HCT116 (cell line): ENCODE measurements around the gene RPL7A. TPM values are rescaled to one million over a fixed set of nuclear protein-coding genes. Genes with fewer than 3 reads are reported as not detected.

ENCODE experiments used
- ATAC-seq: fragments of 200-7000 bp; cut with Tn5 transposase; 2 replicates; pipeline ENCODE4 v1.9.1; 2020; ENCODE audit warnings: mild to moderate bottlenecking, moderate library complexity
- BruUV-seq: library from RNA; stranded (reverse); fragments of 400-500 nt; replicated peaks from 2 replicates; lab custom pipeline; 2021; lab: Mats Ljungman, UMichigan
- CTCF ChIA-PET: fragments of 300-600 bp; sonication (Branson Sonifier 250); formaldehyde crosslinking; loops from one replicate; lab custom pipeline; 2021; ENCODE audit warnings: antibody characterized with exemption; lab: Charles Lee
- POLR2A ChIA-PET: fragments of 300-600, 350-600 bp; sonication (Branson Sonifier 250); formaldehyde crosslinking; loops from one replicate; lab custom pipeline; 2021; ENCODE audit warnings: antibody characterized with exemption; lab: Charles Lee
- RAD21 ChIA-PET, 2 experiments: fragments of 300-600 bp; sonication (Branson Sonifier 250); formaldehyde crosslinking; loops; one replicate each; lab custom pipeline; 2023; ENCODE audit warnings: low total read pairs in 2 of 2; ENCODE audit not compliant: uncharacterized antibody in 2 of 2, unreplicated experiment in 2 of 2, low non-redundant PET in 1 of 2; lab: Charles Lee
- DNase-seq: peaks from one replicate; pipeline ENCODE4 v3.0.0-alpha.2; 2010; ENCODE audit warnings: low read depth, low spot score
- H2AFZ ChIP-seq: fragments of 200-600 bp; shearing (Covaris generic), sonication (generic); 2 replicates; pipeline ENCODE4 v1.6.1; 2017; ENCODE audit warnings: low read depth, mixed run types, mixed read lengths, antibody characterized with exemption, low read length; ENCODE audit not compliant: poor library complexity, severe bottlenecking
- H3K27ac ChIP-seq: 2 replicates; pipeline ENCODE4 v1.5.1; 2012; ENCODE audit warnings: low read depth, low read length
- H3K27me3 ChIP-seq: fragments of 200-600 bp; sonication (generic); 2 replicates; pipeline ENCODE4 v1.6.1; 2016; ENCODE audit warnings: mixed run types, low read length, mixed read lengths; ENCODE audit not compliant: insufficient read depth
- H3K36me3 ChIP-seq, 2 experiments: fragments of 200-500 bp in 1 of 2; fragments of 200-600 bp in 1 of 2; sonication (Bioruptor generic) in 1 of 2; sonication (generic) in 1 of 2; 2 replicates each; pipeline versions ENCODE4 v1.5.1 to v1.6.1; 2014 to 2016; ENCODE audit warnings: low read length in 2 of 2, inconsistent platforms in 1 of 2, mixed read lengths in 1 of 2, mixed run types in 1 of 2; ENCODE audit not compliant: insufficient read depth in 2 of 2, control insufficient read depth in 1 of 2
- H3K4me1 ChIP-seq, 2 experiments: fragments of 200-600 bp in 1 of 2; sonication (generic) in 1 of 2; 2 replicates each; pipeline versions ENCODE4 v1.5.1 to v1.6.1; 2012 to 2017; ENCODE audit warnings: low read length in 2 of 2, inconsistent platforms in 1 of 2, mild to moderate bottlenecking in 1 of 2, mixed read lengths in 1 of 2, mixed run types in 1 of 2, moderate library complexity in 1 of 2; ENCODE audit not compliant: insufficient read depth in 2 of 2, control insufficient read depth in 1 of 2
- H3K4me2 ChIP-seq: fragments of 200-600 bp; sonication (generic); 2 replicates; pipeline ENCODE4 v1.6.1; 2017; ENCODE audit warnings: mixed run types, low read length, mixed read lengths
- H3K4me3 ChIP-seq, 2 experiments: fragments of 200-600 bp in 1 of 2; sonication (generic) in 1 of 2; replicated peaks in 1 of 2; 2 replicates each; pipeline ENCODE4 v1.5.1; 2011 to 2016; ENCODE audit warnings: low read length in 2 of 2, control low read depth in 1 of 2, low read depth in 1 of 2, mild to moderate bottlenecking in 1 of 2, mixed read lengths in 1 of 2, mixed run types in 1 of 2
- H3K79me2 ChIP-seq: fragments of 200-600 bp; sonication (generic); 2 replicates; pipeline ENCODE4 v1.6.1; 2017; ENCODE audit warnings: mild to moderate bottlenecking, mixed run types, low read length, moderate library complexity, mixed read lengths; ENCODE audit not compliant: insufficient read depth
- H3K9ac ChIP-seq: fragments of 200-600 bp; sonication (generic); 2 replicates; pipeline ENCODE4 v1.6.1; 2016; ENCODE audit warnings: low read length, mixed read lengths
- H3K9me2 ChIP-seq: fragments of 200-600 bp; sonication (generic), shearing (Covaris generic); 2 replicates; pipeline ENCODE4 v1.6.1; 2017; ENCODE audit warnings: mixed run types, mild to moderate bottlenecking, moderate library complexity; ENCODE audit not compliant: insufficient read depth
- H3K9me3 ChIP-seq, 2 experiments: fragments of 200-500 bp in 1 of 2; fragments of 200-600 bp in 1 of 2; sonication (Bioruptor generic) in 1 of 2; sonication (generic) in 1 of 2; 2 replicates each; pipeline ENCODE4 v1.6.1; 2014 to 2017; ENCODE audit warnings: low read length in 2 of 2, mixed read lengths in 2 of 2, inconsistent platforms in 1 of 2, low read depth in 1 of 2, mild to moderate bottlenecking in 1 of 2, mixed run types in 1 of 2, moderate library complexity in 1 of 2; ENCODE audit not compliant: control insufficient read depth in 1 of 2, insufficient read depth in 1 of 2
- H4K20me1 ChIP-seq: fragments of 200-600 bp; sonication (generic), shearing (Covaris generic); 2 replicates; pipeline ENCODE4 v1.6.1; 2017; ENCODE audit warnings: mixed run types, mild to moderate bottlenecking, moderate library complexity; ENCODE audit not compliant: insufficient read depth
- CBX3 ChIP-seq: IDR thresholded peaks from 2 replicates; pipeline ENCODE4 v1.6.1; 2012; ENCODE audit warnings: low read depth
- CEBPB ChIP-seq: IDR thresholded peaks from 2 replicates; pipeline ENCODE4 v1.6.1; 2012; ENCODE audit warnings: low read depth
- EGR1 ChIP-seq: IDR thresholded peaks from 2 replicates; pipeline ENCODE4 v1.6.1; 2012; ENCODE audit warnings: low read depth
- ELF1 ChIP-seq: IDR thresholded peaks from 2 replicates; pipeline ENCODE4 v1.6.1; 2012; ENCODE audit warnings: low read depth, borderline replicate concordance
- EZH2 ChIP-seq: fragments of 200-600 bp; sonication (generic); IDR thresholded peaks from 2 replicates; pipeline ENCODE4 v1.6.1; 2017; ENCODE audit warnings: antibody characterized with exemption, mixed run types
- EZH2phosphoT487 ChIP-seq: fragments of 200-600 bp; IDR thresholded peaks from 2 replicates; pipeline ENCODE4 v1.6.1; 2018; ENCODE audit warnings: antibody characterized with exemption, borderline replicate concordance
- FOSL1 ChIP-seq: IDR thresholded peaks from 2 replicates; pipeline ENCODE4 v1.6.1; 2012; ENCODE audit warnings: low read depth
- JUND ChIP-seq: IDR thresholded peaks from 2 replicates; pipeline ENCODE4 v1.6.1; 2012
- POLR2A ChIP-seq: IDR thresholded peaks from 2 replicates; pipeline ENCODE4 v1.7.0; 2011; ENCODE audit warnings: borderline replicate concordance; ENCODE audit not compliant: insufficient read depth, insufficient read length; ENCODE audit errors: extremely low read depth
- POLR2AphosphoS5 ChIP-seq: IDR thresholded peaks from 2 replicates; pipeline ENCODE4 v1.6.1; 2011; ENCODE audit warnings: mild to moderate bottlenecking, low read depth, low read length, moderate library complexity
- RAD21 ChIP-seq: IDR thresholded peaks from 2 replicates; pipeline ENCODE4 v1.6.1; 2012; ENCODE audit warnings: low read depth, mild to moderate bottlenecking
- SIN3A ChIP-seq: IDR thresholded peaks from 2 replicates; pipeline ENCODE4 v1.6.1; 2012; ENCODE audit warnings: low read depth
- SP1 ChIP-seq: IDR thresholded peaks from 2 replicates; pipeline ENCODE4 v1.6.1; 2012; ENCODE audit warnings: low read depth
- SRF ChIP-seq: IDR thresholded peaks from 2 replicates; pipeline ENCODE4 v1.6.1; 2012; ENCODE audit warnings: low read depth
- TCF7L2 ChIP-seq: IDR thresholded peaks from 2 replicates; pipeline ENCODE4 v1.7.0; 2011; ENCODE audit warnings: borderline replicate concordance, inconsistent platforms; ENCODE audit not compliant: insufficient read depth, insufficient read length; ENCODE audit errors: extremely low read depth
- YY1 ChIP-seq: IDR thresholded peaks from 2 replicates; pipeline ENCODE4 v1.6.1; 2011; ENCODE audit warnings: low read length, low read depth, moderate library complexity, mild to moderate bottlenecking; ENCODE audit not compliant: insufficient replicate concordance; ENCODE audit errors: extremely low read depth
- ZBTB33 ChIP-seq: IDR thresholded peaks from 2 replicates; pipeline ENCODE4 v1.6.1; 2011; ENCODE audit warnings: mild to moderate bottlenecking, low read length, moderate library complexity; ENCODE audit not compliant: insufficient replicate concordance; ENCODE audit errors: extremely low read depth
- ZNF274 ChIP-seq: fragments of 200-500 bp; sonication (Bioruptor generic); IDR thresholded peaks from 2 replicates; pipeline ENCODE4 v1.6.1; 2014; ENCODE audit warnings: mild to moderate bottlenecking, low read depth, low read length, inconsistent platforms
- intact Hi-C: fragments of 100-400 bp; cut with micrococcal nuclease; formaldehyde crosslinking; loops from 2 replicates; pipeline ENCODE4 v1.10.0; 2022
- total RNA-seq: library from RNA; stranded (reverse); gene quantifications from one replicate; pipeline ENCODE4 v1.2.1, GENCODE V29; 2021; ENCODE audit not compliant: unreplicated experiment
- TF ChIP-seq, protein P1 (sequence below): IDR thresholded peaks from 2 replicates; pipeline ENCODE4 v1.6.1; 2012
- TF ChIP-seq, protein P2 (sequence below): IDR thresholded peaks from 2 replicates; pipeline ENCODE4 v1.6.1; 2012; ENCODE audit warnings: low read depth

The RPL7A gene
- total RNA-seq, 1 experiment from 2014 or later = 2,837 TPM

DNA sequence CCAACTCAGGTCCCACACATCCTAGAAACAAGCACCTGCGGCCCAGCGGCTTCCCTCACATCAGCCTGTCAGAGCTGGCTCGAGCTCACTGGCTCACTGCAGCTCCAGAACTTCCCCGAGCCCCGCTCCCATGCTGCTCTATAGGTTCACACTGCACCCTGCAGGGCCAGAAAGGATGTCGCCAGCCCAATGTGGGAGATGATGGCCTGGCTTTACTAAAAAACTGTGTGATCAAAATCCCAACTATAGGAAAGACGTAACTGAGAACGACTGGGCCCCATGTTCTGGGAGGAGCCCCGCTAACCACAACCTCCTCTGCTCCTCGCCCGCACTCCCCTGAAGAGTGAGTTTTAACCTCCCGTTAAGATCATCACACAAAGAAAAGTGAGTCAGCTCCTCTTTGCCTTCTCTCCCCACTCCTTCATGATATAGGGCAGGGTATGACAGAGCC lies 23.3 kb downstream of the RPL7A start:
- Histone ChIP-seq H3K9me2 (no peaks in the 10 kb centered on the region), H3K36me3 (peaks cover 17 to 39% of the 10 kb centered on the region in 2 experiments; a peak in 3 of 4 replicates), H2AFZ (no peak overlapping the region), H3K9ac (no peak overlapping the region), H3K27me3 (no peaks in the 10 kb centered on the region), H3K79me2 (peaks cover 96% of the 10 kb centered on the region), H3K27ac (no peak overlapping the region), H3K9me3 (no peaks in the 10 kb centered on the region), H3K4me1 (peaks cover 5 to 6% of the 10 kb centered on the region in 2 experiments; a peak in 3 of 4 replicates), H3K4me2 (no peak overlapping the region), H4K20me1 (peaks cover 9% of the 10 kb centered on the region; the same call in 1 of the 2 replicates), H3K4me3 (no peak overlapping the region)
- ATAC-seq (no peak), DNase-seq (no peak)
- POLR2A ChIA-PET = interaction anchor here (1.4 kb wide), 1 partner anchor 16 kb away, joined by 7 read pairs; the partner anchor contains the start of genes SURF1 and SURF2
- intact Hi-C loops = no loop called here
- BruUV-seq = no TSS peak
- RAD21 ChIA-PET = no interaction called here
- TF ChIP-seq JUND (no peak), EZH2phosphoT487 (no peak), SRF (no peak), CBX3 (no peak), ELF1 (no peak), ZBTB33 (no peak), POLR2A (no peak), TCF7L2 (no peak), SP1 (no peak), FOSL1 (no peak), ZNF274 (no peak), POLR2AphosphoS5 (no peak), EZH2 (no peak), CEBPB (no peak), RAD21 (no peak), YY1 (no peak), SIN3A (no peak), EGR1 (no peak)
- TF ChIP-seq, protein P1, sequence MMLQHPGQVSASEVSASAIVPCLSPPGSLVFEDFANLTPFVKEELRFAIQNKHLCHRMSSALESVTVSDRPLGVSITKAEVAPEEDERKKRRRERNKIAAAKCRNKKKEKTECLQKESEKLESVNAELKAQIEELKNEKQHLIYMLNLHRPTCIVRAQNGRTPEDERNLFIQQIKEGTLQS = no peak
- TF ChIP-seq, protein P2, sequence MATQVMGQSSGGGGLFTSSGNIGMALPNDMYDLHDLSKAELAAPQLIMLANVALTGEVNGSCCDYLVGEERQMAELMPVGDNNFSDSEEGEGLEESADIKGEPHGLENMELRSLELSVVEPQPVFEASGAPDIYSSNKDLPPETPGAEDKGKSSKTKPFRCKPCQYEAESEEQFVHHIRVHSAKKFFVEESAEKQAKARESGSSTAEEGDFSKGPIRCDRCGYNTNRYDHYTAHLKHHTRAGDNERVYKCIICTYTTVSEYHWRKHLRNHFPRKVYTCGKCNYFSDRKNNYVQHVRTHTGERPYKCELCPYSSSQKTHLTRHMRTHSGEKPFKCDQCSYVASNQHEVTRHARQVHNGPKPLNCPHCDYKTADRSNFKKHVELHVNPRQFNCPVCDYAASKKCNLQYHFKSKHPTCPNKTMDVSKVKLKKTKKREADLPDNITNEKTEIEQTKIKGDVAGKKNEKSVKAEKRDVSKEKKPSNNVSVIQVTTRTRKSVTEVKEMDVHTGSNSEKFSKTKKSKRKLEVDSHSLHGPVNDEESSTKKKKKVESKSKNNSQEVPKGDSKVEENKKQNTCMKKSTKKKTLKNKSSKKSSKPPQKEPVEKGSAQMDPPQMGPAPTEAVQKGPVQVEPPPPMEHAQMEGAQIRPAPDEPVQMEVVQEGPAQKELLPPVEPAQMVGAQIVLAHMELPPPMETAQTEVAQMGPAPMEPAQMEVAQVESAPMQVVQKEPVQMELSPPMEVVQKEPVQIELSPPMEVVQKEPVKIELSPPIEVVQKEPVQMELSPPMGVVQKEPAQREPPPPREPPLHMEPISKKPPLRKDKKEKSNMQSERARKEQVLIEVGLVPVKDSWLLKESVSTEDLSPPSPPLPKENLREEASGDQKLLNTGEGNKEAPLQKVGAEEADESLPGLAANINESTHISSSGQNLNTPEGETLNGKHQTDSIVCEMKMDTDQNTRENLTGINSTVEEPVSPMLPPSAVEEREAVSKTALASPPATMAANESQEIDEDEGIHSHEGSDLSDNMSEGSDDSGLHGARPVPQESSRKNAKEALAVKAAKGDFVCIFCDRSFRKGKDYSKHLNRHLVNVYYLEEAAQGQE = no peak
- CTCF ChIA-PET = no interaction called here
